ENCODE data around the gene PSMD9.
A peak's percentile ranks its signal among the peaks of the same experiment; 100 is the strongest.
"Not testable (repeated sequence)": the region's sequence is repeated elsewhere in the genome, so short reads cannot be mapped to it uniquely, and the experiment has no call there.

The PSMD9 gene

DNA sequence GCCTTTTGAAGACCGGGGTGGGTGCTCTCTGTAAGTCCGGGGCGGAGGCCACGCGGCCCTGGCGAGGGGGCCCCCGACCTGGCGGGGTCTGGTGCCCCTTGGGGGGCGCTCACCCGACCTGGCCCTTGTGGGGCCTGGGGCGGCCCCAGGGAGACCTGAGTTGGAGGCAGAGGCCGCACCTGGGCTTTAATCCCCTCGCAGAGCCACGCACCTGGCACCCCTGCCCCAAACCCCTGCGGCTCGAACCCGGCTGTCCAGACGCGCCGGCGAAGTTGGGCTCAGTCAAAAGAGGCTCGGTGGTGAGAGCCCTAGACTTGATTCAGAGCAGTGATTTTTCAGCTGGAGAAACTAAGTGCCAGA is 30.1 kb downstream of the PSMD9 start:
- Histone ChIP-seq H3K9ac (no peak overlapping the region), H3K4me1 (no peaks in the 10 kb centered on the region), H3K36me3 (ENCODE audit: control insufficient read depth, insufficient read depth, low read length) (no peaks in the 10 kb centered on the region), H3K27ac (peak overlapping the region; percentile 53), H3K4me3 (ENCODE audit: low read depth, low read length) (peak overlapping the region; percentile 83), H2AFZ (peak overlapping the region; percentile 96), H3K79me2 (no peaks in the 10 kb centered on the region), H3K27me3 (ENCODE audit: control insufficient read depth, insufficient read depth, low read length) (no peaks in the 10 kb centered on the region), H3K4me2 (ENCODE audit: low read length) (peak overlapping the region; percentile 95), H3K9me3 (ENCODE audit: control insufficient read depth, low read length) (no peaks in the 10 kb centered on the region)
- TF ChIP-seq, protein P1, sequence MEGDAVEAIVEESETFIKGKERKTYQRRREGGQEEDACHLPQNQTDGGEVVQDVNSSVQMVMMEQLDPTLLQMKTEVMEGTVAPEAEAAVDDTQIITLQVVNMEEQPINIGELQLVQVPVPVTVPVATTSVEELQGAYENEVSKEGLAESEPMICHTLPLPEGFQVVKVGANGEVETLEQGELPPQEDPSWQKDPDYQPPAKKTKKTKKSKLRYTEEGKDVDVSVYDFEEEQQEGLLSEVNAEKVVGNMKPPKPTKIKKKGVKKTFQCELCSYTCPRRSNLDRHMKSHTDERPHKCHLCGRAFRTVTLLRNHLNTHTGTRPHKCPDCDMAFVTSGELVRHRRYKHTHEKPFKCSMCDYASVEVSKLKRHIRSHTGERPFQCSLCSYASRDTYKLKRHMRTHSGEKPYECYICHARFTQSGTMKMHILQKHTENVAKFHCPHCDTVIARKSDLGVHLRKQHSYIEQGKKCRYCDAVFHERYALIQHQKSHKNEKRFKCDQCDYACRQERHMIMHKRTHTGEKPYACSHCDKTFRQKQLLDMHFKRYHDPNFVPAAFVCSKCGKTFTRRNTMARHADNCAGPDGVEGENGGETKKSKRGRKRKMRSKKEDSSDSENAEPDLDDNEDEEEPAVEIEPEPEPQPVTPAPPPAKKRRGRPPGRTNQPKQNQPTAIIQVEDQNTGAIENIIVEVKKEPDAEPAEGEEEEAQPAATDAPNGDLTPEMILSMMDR (IDR thresholded peaks at IDR 0.05), result no peak

DNA sequence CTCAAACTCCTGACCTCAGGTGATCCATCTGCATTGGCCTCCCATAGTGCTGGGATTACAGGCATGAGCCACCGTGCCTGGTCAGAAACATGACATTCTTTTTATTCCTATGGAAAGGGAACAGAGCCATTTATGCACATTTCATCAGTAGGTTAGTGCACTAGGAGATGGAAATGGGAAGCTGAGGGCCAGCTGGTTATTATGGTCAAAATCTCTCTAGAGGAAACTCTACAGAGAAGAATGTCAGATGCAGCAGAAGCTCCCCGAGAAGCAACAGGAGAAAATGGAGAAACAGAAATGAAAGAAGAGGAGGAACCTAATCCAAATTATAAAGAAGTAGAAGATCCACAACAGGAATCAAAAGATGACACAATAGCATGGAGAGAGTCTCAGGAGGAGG is 32.5 kb downstream of the PSMD9 start:
- H3K79me2 ChIP-seq, result no peaks in the 10 kb centered on the region
- H3K27ac ChIP-seq, result no peak overlapping the region
- no peaks in the 10 kb centered on the region for H3K36me3 ChIP-seq (ENCODE audit: control insufficient read depth, insufficient read depth, low read length)
- no peak overlapping the region for H3K9ac ChIP-seq
- TF ChIP-seq, protein P1 (IDR thresholded peaks at IDR 0.05), result no peak
- H3K27me3 ChIP-seq (ENCODE audit: control insufficient read depth, insufficient read depth, low read length), result no peaks in the 10 kb centered on the region
- no peak overlapping the region for H2AFZ ChIP-seq
- no peak overlapping the region for H3K4me2 ChIP-seq (ENCODE audit: low read length)
- no peaks in the 10 kb centered on the region for H3K4me1 ChIP-seq
- no peak overlapping the region for H3K4me3 ChIP-seq (ENCODE audit: low read depth, low read length)
- H3K9me3 ChIP-seq (ENCODE audit: control insufficient read depth, low read length), result no peaks in the 10 kb centered on the region

DNA sequence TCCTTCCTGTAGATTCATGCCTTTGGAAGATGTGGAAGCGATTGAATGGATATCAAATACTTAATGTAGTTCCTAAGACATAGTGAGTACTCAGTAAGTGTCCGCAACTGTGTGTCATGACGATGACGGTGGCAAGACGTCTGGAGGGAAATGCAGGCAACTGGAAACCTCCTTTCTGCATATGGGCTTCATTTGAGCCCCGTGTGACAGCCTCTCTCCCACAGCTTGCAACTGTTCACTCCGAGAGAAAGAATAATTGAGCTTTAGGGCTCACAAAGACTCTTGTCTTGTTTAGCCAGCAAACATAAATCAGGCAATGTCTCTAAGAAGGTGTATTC is 36.7 kb downstream of the PSMD9 start:
- TF ChIP-seq, protein P1 (IDR thresholded peaks at IDR 0.05), result no peak
- Histone ChIP-seq H3K27me3 (ENCODE audit: control insufficient read depth, insufficient read depth, low read length) (no peaks in the 10 kb centered on the region), H3K9me3 (ENCODE audit: control insufficient read depth, low read length) (no peaks in the 10 kb centered on the region), H2AFZ (no peak overlapping the region), H3K4me3 (ENCODE audit: low read depth, low read length) (no peak overlapping the region), H3K9ac (no peak overlapping the region), H3K27ac (peak overlapping the region; percentile 57), H3K79me2 (no peaks in the 10 kb centered on the region), H3K4me1 (no peaks in the 10 kb centered on the region), H3K36me3 (ENCODE audit: control insufficient read depth, insufficient read depth, low read length) (no peaks in the 10 kb centered on the region), H3K4me2 (ENCODE audit: low read length) (no peak overlapping the region)

DNA sequence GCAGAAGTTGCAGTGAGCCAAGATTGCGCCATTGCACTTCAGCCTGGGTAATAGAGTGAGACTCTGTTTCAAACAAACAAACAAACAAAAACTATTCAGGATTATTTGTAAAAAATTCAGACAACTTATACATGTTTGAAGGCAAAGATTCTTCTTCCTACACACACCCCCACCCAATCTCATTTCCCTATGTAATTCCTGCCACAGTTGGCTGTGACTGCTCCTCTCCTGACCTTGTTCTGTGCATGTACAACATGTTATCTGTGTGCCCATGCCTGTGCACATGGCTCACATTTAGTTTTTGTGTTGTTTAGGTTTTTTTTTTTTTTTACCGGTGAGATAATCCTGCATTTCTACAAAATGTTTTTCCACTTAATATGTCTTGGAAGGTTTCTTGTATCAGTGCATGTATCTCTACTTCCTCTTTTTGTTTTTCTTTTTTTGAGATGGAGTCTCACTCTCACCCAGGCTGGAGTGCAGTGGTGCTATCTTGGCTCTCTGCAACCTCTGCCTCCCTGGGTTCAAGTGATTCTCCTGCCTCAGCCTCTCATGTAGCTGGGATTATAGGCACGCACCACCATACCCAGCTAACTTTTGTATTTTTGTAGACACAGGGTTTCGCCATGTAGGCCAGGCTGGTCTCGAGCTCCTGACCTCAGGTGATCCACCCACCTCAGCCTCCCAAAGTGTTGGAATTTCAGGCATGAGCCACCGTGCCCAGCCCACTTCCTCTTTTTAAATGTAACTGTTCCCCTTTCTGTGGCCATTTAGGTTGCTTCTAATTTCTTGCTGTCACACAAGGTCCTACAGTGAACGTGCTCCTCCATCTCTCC is 38.5 kb downstream of the PSMD9 start:
- TF ChIP-seq, protein P1 (IDR thresholded peaks at IDR 0.05), result no peak
- no peak overlapping the region for H3K27ac ChIP-seq
- no peaks in the 10 kb centered on the region for H3K36me3 ChIP-seq (ENCODE audit: control insufficient read depth, insufficient read depth, low read length)
- no peaks in the 10 kb centered on the region for H3K4me1 ChIP-seq
- no peaks in the 10 kb centered on the region for H3K9me3 ChIP-seq (ENCODE audit: control insufficient read depth, low read length)
- H3K79me2 ChIP-seq, result no peaks in the 10 kb centered on the region
- H3K9ac ChIP-seq, result no peak overlapping the region
- no peaks in the 10 kb centered on the region for H3K27me3 ChIP-seq (ENCODE audit: control insufficient read depth, insufficient read depth, low read length)
- H3K4me3 ChIP-seq (ENCODE audit: low read depth, low read length), result no peak overlapping the region
- no peak overlapping the region for H2AFZ ChIP-seq
- no peak overlapping the region for H3K4me2 ChIP-seq (ENCODE audit: low read length)

DNA sequence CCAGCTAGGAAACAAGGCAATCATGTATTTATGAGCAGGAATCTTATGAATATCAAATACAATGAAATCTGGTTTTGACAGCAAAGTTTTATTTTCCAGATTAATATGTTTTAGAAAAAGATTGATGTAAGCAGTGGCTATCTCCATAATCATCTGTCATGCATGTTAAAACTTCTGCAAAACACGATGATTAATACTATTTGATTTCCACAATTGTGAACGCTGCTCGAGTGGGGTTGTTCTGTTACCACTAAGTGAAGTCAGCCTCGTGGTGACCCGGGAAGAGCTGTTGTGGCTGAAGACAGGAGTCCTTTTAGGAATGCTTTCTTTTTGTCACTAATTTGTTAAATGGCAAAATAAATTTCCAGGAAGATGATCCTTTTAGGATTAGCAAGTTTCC is 39.2 kb downstream of the PSMD9 start:
- Histone ChIP-seq H3K4me3 (ENCODE audit: low read depth, low read length) (no peak overlapping the region), H3K4me1 (no peaks in the 10 kb centered on the region), H3K79me2 (no peaks in the 10 kb centered on the region), H3K9me3 (ENCODE audit: control insufficient read depth, low read length) (no peaks in the 10 kb centered on the region), H3K9ac (no peak overlapping the region), H3K36me3 (ENCODE audit: control insufficient read depth, insufficient read depth, low read length) (no peaks in the 10 kb centered on the region), H3K27ac (no peak overlapping the region), H3K4me2 (ENCODE audit: low read length) (no peak overlapping the region), H3K27me3 (ENCODE audit: control insufficient read depth, insufficient read depth, low read length) (no peaks in the 10 kb centered on the region), H2AFZ (no peak overlapping the region)
- TF ChIP-seq, protein P1 (IDR thresholded peaks at IDR 0.05), result no peak

DNA sequence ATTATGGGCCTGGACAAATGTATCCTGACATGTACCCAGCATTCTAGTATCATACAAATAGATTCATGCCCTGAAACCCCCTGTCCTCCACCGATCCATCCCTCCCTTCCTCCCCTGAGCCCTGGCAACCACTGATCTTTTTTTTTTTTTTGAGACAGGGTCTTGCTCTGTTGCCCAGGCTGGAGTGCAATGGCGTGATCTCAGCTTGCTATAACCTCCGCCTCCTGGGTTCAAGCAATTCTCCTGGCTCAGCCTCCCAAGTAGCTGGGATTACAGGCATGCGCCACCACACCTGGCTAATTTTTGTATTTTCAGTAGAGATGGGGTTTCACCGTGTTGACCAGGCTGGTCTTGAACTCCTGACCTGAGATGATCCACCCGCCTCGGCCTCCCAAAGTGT is 41.0 kb downstream of the PSMD9 start:
- not testable (repeated sequence) for H3K36me3 ChIP-seq (ENCODE audit: control insufficient read depth, insufficient read depth, low read length); H3K9ac ChIP-seq; H2AFZ ChIP-seq; H3K79me2 ChIP-seq; H3K9me3 ChIP-seq (ENCODE audit: control insufficient read depth, low read length); H3K4me1 ChIP-seq; H3K4me3 ChIP-seq (ENCODE audit: low read depth, low read length); H3K4me2 ChIP-seq (ENCODE audit: low read length); H3K27ac ChIP-seq; H3K27me3 ChIP-seq (ENCODE audit: control insufficient read depth, insufficient read depth, low read length)

All from parathyroid adenoma (tissue), 2 donors.